ENCODE data around the gene TSPAN15.

GRCh38 chr10:69455006-69455763 is 3.9 kb downstream of the TSPAN15 start:
- no peak for TF ChIP-seq EZH2 (IDR thresholded peaks at IDR 0.05; ENCODE audit: borderline replicate concordance, low read depth, low read length, severe bottlenecking)
- TF ChIP-seq, protein P1, sequence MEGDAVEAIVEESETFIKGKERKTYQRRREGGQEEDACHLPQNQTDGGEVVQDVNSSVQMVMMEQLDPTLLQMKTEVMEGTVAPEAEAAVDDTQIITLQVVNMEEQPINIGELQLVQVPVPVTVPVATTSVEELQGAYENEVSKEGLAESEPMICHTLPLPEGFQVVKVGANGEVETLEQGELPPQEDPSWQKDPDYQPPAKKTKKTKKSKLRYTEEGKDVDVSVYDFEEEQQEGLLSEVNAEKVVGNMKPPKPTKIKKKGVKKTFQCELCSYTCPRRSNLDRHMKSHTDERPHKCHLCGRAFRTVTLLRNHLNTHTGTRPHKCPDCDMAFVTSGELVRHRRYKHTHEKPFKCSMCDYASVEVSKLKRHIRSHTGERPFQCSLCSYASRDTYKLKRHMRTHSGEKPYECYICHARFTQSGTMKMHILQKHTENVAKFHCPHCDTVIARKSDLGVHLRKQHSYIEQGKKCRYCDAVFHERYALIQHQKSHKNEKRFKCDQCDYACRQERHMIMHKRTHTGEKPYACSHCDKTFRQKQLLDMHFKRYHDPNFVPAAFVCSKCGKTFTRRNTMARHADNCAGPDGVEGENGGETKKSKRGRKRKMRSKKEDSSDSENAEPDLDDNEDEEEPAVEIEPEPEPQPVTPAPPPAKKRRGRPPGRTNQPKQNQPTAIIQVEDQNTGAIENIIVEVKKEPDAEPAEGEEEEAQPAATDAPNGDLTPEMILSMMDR (IDR thresholded peaks at IDR 0.05; ENCODE audit: borderline replicate concordance, extremely low read depth, low read length, poor library complexity, severe bottlenecking) = no peak

All from DND-41 (cell line).